Measurements from ENCODE around the gene ARFGAP3. TPM values are rescaled to one million over a fixed set of nuclear protein-coding genes. Genes with fewer than 3 reads are reported as not detected.

The ARFGAP3 gene
- total RNA-seq, 1 experiment from 2014 or later, result 30.0 TPM

- no peaks in the 10 kb centered on the region for H3K27me3 ChIP-seq (replicated peaks; ENCODE audit: insufficient read depth, low read depth, low read length, poor library complexity)
- H3K4me3 ChIP-seq (ENCODE audit: low read depth, low read length, poor library complexity, severe bottlenecking), result no peak overlapping the region
- CTCF ChIA-PET, result no interaction called here
- H3K27ac ChIP-seq (ENCODE audit: low read depth, low read length, poor library complexity, severe bottlenecking), result no peak overlapping the region
- H3K36me3 ChIP-seq (ENCODE audit: insufficient read depth, low read length, poor library complexity, severe bottlenecking), result no peaks in the 10 kb centered on the region
- H3K4me1 ChIP-seq (ENCODE audit: insufficient read depth, low read length, poor library complexity, severe bottlenecking), result peaks cover 15% of the 10 kb centered on the region
- no peak for DNase-seq (ENCODE audit: low spot score)
- H3K9me3 ChIP-seq (ENCODE audit: low read depth, low read length, poor library complexity, severe bottlenecking), result no peaks in the 10 kb centered on the region
- intact Hi-C loops (cut with micrococcal nuclease; ENCODE audit: unreplicated experiment), result loop anchor here (5.0 to 10.0 kb wide), 2 partner anchors 155 to 173 kb away; no protein-coding TSS in a partner anchor
- TF ChIP-seq EZH2 (IDR thresholded peaks at IDR 0.05; ENCODE audit: borderline replicate concordance, low read depth, low read length, poor library complexity, severe bottlenecking), result no peak
- no peak for TF ChIP-seq CTCF (conservative IDR thresholded peaks at IDR 0.05; ENCODE audit: low read depth, low read length)
- POLR2A ChIA-PET (ENCODE audit: low non-redundant PET), result no interaction called here
- BruUV-seq (replicated peaks), result no TSS peak
Observed at GRCh38 chr22:42862045-42862734, 5.1 kb upstream of the ARFGAP3 start.

GRCh38 chr22:42860968-42861367 is 3.9 kb upstream of the ARFGAP3 start:
- intact Hi-C loops (cut with micrococcal nuclease; ENCODE audit: unreplicated experiment), result loop anchor here (5.0 to 10.0 kb wide), 2 partner anchors 154 to 174 kb away; no protein-coding TSS in a partner anchor
- Histone ChIP-seq H3K9me3 (ENCODE audit: low read depth, low read length, poor library complexity, severe bottlenecking) (no peaks in the 10 kb centered on the region), H3K4me1 (ENCODE audit: insufficient read depth, low read length, poor library complexity, severe bottlenecking) (peaks cover 18% of the 10 kb centered on the region), H3K4me3 (ENCODE audit: low read depth, low read length, poor library complexity, severe bottlenecking) (no peak overlapping the region), H3K36me3 (ENCODE audit: insufficient read depth, low read length, poor library complexity, severe bottlenecking) (no peaks in the 10 kb centered on the region), H3K27me3 (replicated peaks; ENCODE audit: insufficient read depth, low read depth, low read length, poor library complexity) (no peaks in the 10 kb centered on the region), H3K27ac (ENCODE audit: low read depth, low read length, poor library complexity, severe bottlenecking) (peak overlapping the region; percentile 21)
- no peak for TF ChIP-seq CTCF (conservative IDR thresholded peaks at IDR 0.05; ENCODE audit: low read depth, low read length)
- TF ChIP-seq EZH2 (IDR thresholded peaks at IDR 0.05; ENCODE audit: borderline replicate concordance, low read depth, low read length, poor library complexity, severe bottlenecking), result no peak
- POLR2A ChIA-PET (ENCODE audit: low non-redundant PET), result no interaction called here
- CTCF ChIA-PET, result no interaction called here
- peak; percentile 45 for DNase-seq (ENCODE audit: low spot score)
- no TSS peak for BruUV-seq (replicated peaks)

- TF ChIP-seq EZH2 (IDR thresholded peaks at IDR 0.05; ENCODE audit: borderline replicate concordance, low read depth, low read length, poor library complexity, severe bottlenecking), result no peak
- no peak for TF ChIP-seq CTCF (conservative IDR thresholded peaks at IDR 0.05; ENCODE audit: low read depth, low read length)
- POLR2A ChIA-PET (ENCODE audit: low non-redundant PET), result no interaction called here
- peaks cover 25% of the 10 kb centered on the region for H3K4me1 ChIP-seq (ENCODE audit: insufficient read depth, low read length, poor library complexity, severe bottlenecking)
- no peaks in the 10 kb centered on the region for H3K36me3 ChIP-seq (ENCODE audit: insufficient read depth, low read length, poor library complexity, severe bottlenecking)
- no peaks in the 10 kb centered on the region for H3K9me3 ChIP-seq (ENCODE audit: low read depth, low read length, poor library complexity, severe bottlenecking)
- CTCF ChIA-PET, result no interaction called here
- no TSS peak for BruUV-seq (replicated peaks)
- no peak overlapping the region for H3K4me3 ChIP-seq (ENCODE audit: low read depth, low read length, poor library complexity, severe bottlenecking)
- DNase-seq (ENCODE audit: low spot score), result no peak
- H3K27me3 ChIP-seq (replicated peaks; ENCODE audit: insufficient read depth, low read depth, low read length, poor library complexity), result no peaks in the 10 kb centered on the region
- H3K27ac ChIP-seq (ENCODE audit: low read depth, low read length, poor library complexity, severe bottlenecking), result no peak overlapping the region
- intact Hi-C loops (cut with micrococcal nuclease; ENCODE audit: unreplicated experiment), result no loop called here
Observed at GRCh38 chr22:42857845-42858481, 890 bp upstream of the ARFGAP3 start.
